GM12873 (cell line): ENCODE data around the gene PABPC3.

Experiments used
- CTCF ChIP-seq: IDR thresholded peaks from 2 replicates; pipeline ENCODE4 v1.5.1; 2012; ENCODE audit warnings: low read depth, mild to moderate bottlenecking, moderate library complexity, low read length, control low read depth; ENCODE audit not compliant: insufficient read depth; ENCODE audit errors: missing control alignments

Gene PABPC3

GRCh38 chr13:25064396-25064795 is 31.5 kb upstream of the PABPC3 start:
- TF ChIP-seq CTCF, result no peak

GRCh38 chr13:25065974-25066770 is 29.8 kb upstream of the PABPC3 start:
- no peak for TF ChIP-seq CTCF

GRCh38 chr13:25067064-25067463 is 28.9 kb upstream of the PABPC3 start:
- no peak for TF ChIP-seq CTCF

GRCh38 chr13:25068810-25069209 is 27.1 kb upstream of the PABPC3 start:
- no peak for TF ChIP-seq CTCF

- no peak for TF ChIP-seq CTCF
These were observed 26.7 kb upstream of the PABPC3 start for GRCh38 chr13:25069236-25069635.

GRCh38 chr13:25069911-25070310 is 26.0 kb upstream of the PABPC3 start:
- TF ChIP-seq CTCF, result no peak

- no peak for TF ChIP-seq CTCF
These were observed 15.2 kb upstream of the PABPC3 start for GRCh38 chr13:25080773-25081172.
